Nephron progenitor cell (in vitro differentiated cells): ENCODE data around the gene HDGFL3.
"Not testable (repeated sequence)": the region's sequence is repeated elsewhere in the genome, so short reads cannot be mapped to it uniquely, and the experiment has no call there.

ENCODE experiments used
- DNase-seq: peaks from one replicate; pipeline ENCODE4 v3.0.0; 2021
- H3K27ac Mint-ChIP-seq: 2 replicates; pipeline ENCODE4 v1.8.0; 2021; ENCODE audit warnings: mild to moderate bottlenecking, moderate library complexity, mixed read lengths
- H3K27me3 Mint-ChIP-seq: 2 replicates; pipeline ENCODE4 v1.8.0; 2021; ENCODE audit warnings: mild to moderate bottlenecking, low read depth, mixed read lengths; ENCODE audit not compliant: poor library complexity
- H3K36me3 Mint-ChIP-seq: 2 replicates; pipeline ENCODE4 v1.8.0; 2021; ENCODE audit warnings: low read depth, mixed read lengths
- H3K4me1 Mint-ChIP-seq: 2 replicates; pipeline ENCODE4 v1.8.0; 2021; ENCODE audit warnings: mixed read lengths
- H3K4me3 Mint-ChIP-seq: 2 replicates; pipeline ENCODE4 v1.8.0; 2021; ENCODE audit warnings: mild to moderate bottlenecking, moderate library complexity, mixed read lengths
- H3K9me3 Mint-ChIP-seq: 2 replicates; pipeline ENCODE4 v1.8.0; 2021; ENCODE audit warnings: mild to moderate bottlenecking, moderate library complexity, mixed read lengths
- CTCF ChIP-seq: fragments of 200-600 bp; sonication (generic); IDR thresholded peaks from 2 replicates; pipeline ENCODE4 v1.5.0; 2021; ENCODE audit warnings: antibody characterized with exemption

HDGFL3 gene

GRCh38 chr15:83230242-83230641, 22.6 kb upstream of the HDGFL3 start:
- Mint-ChIP-seq H3K4me1 (no peaks in the 10 kb centered on the region), H3K4me3 (no peak overlapping the region), H3K27ac (no peak overlapping the region)

GRCh38 chr15:83225449-83225848, 17.8 kb upstream of the HDGFL3 start:
- Mint-ChIP-seq H3K36me3 (peaks cover 40% of the 10 kb centered on the region), H3K9me3 (peaks cover 63% of the 10 kb centered on the region), H3K4me1 (no peaks in the 10 kb centered on the region), H3K27me3 (no peaks in the 10 kb centered on the region), H3K27ac (no peak overlapping the region), H3K4me3 (no peak overlapping the region)
- no peak for DNase-seq
- TF ChIP-seq CTCF, result no peak

More at GRCh38 chr15:83230242-83230641, 22.6 kb upstream of the HDGFL3 start:
- no peak for DNase-seq
- no peak for TF ChIP-seq CTCF
- Mint-ChIP-seq H3K36me3 (peaks cover 16% of the 10 kb centered on the region), H3K9me3 (peaks cover 30% of the 10 kb centered on the region), H3K27me3 (no peaks in the 10 kb centered on the region)

GRCh38 chr15:83221781-83222180, 14.2 kb upstream of the HDGFL3 start:
- not testable (repeated sequence) for H3K4me1 Mint-ChIP-seq, H3K27ac Mint-ChIP-seq, DNase-seq, H3K27me3 Mint-ChIP-seq, H3K4me3 Mint-ChIP-seq
- Mint-ChIP-seq H3K9me3 (peaks cover 83% of the 10 kb centered on the region), H3K36me3 (peaks cover 61% of the 10 kb centered on the region)

- Mint-ChIP-seq H3K36me3 (peaks cover 78% of the 10 kb centered on the region), H3K27me3 (no peaks in the 10 kb centered on the region), H3K4me1 (no peaks in the 10 kb centered on the region), H3K27ac (no peak overlapping the region), H3K9me3 (peaks cover 89% of the 10 kb centered on the region), H3K4me3 (no peak overlapping the region)
- no peak for TF ChIP-seq CTCF
- DNase-seq, result no peak
Observed at GRCh38 chr15:83219026-83219425, 11.4 kb upstream of the HDGFL3 start.

- Mint-ChIP-seq H3K27ac (no peak overlapping the region), H3K36me3 (peaks cover 53% of the 10 kb centered on the region), H3K4me1 (no peaks in the 10 kb centered on the region), H3K4me3 (no peak overlapping the region), H3K27me3 (no peaks in the 10 kb centered on the region), H3K9me3 (peaks cover 55% of the 10 kb centered on the region)
- TF ChIP-seq CTCF, result no peak
- no peak for DNase-seq
Observed at GRCh38 chr15:83215306-83215705, 7.7 kb upstream of the HDGFL3 start.

- H3K36me3 Mint-ChIP-seq, result peaks cover 16% of the 10 kb centered on the region
- peaks cover 18% of the 10 kb centered on the region for H3K9me3 Mint-ChIP-seq
- no peak overlapping the region for H3K4me3 Mint-ChIP-seq
- H3K4me1 Mint-ChIP-seq, result peaks cover 10% of the 10 kb centered on the region
- TF ChIP-seq CTCF, result no peak
- no peak overlapping the region for H3K27ac Mint-ChIP-seq
- no peak for DNase-seq
- no peaks in the 10 kb centered on the region for H3K27me3 Mint-ChIP-seq
Observed at GRCh38 chr15:83210619-83211018, 3.0 kb upstream of the HDGFL3 start.
